NCI-H2196 treated with DMSO at 0.1 percent for 48 hours (cell line): ENCODE data around the gene TP53I3.
A peak's percentile ranks its signal among the peaks of the same experiment; 100 is the strongest.
"Not testable (repeated sequence)": the region's sequence is repeated elsewhere in the genome, so short reads cannot be mapped to it uniquely, and the experiment has no call there.

ENCODE experiments used
- DNase-seq: peaks from one replicate; lab custom pipeline; 2025; ENCODE audit not compliant: unreplicated experiment; lab: John Stamatoyannopoulos, UW

TP53I3 gene

GRCh38 chr2:24100732-24101131 is 16.1 kb upstream of the TP53I3 start:
- DNase-seq = not testable (repeated sequence)

GRCh38 chr2:24095171-24095677 is 10.6 kb upstream of the TP53I3 start:
- not testable (repeated sequence) for DNase-seq

DNA sequence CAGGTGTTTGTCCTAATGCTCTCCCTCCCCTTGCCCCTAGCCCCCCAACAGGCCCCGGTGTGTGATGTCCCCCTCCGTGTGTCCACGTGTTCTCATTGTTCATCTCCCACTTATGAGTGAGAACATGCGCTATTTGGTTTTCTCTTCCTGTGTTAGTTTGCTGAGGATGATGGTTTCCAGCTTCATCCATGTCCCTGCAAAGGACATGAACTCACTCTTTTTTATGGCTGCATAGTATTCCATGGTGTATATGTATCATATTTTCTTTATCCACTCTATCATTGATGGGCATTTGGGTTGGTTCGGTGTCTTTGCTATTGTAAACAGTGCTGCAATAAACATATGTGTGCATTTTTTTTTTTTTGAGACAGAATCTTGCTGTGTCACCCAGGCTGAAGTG is 8.6 kb upstream of the TP53I3 start:
- not testable (repeated sequence) for DNase-seq

DNA sequence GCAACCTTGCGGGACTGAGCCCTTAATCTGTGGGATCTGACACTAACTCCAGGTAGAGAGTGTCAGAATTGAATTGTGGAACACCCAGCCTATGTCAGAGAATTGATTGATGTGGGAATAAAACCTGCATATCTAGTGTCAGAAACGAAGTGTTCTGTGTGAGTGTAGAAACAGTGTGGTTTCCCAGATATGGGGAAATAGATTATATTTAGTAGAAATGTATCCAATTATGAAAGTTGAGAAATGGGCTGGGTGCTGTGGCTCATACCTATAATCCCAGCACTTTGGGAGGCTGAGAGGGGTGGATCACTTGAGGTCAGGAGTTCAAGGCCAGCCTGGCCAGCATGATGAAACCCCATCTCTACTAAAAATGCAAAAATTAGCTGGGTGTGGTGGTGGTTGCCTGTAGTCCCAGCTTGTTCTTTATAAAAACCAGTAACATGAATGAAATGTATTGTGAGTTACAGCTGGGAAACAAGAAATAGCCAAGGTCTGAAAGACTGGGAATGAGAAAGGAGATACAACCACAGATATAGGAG is 4.3 kb upstream of the TP53I3 start:
- DNase-seq = no peak

DNA sequence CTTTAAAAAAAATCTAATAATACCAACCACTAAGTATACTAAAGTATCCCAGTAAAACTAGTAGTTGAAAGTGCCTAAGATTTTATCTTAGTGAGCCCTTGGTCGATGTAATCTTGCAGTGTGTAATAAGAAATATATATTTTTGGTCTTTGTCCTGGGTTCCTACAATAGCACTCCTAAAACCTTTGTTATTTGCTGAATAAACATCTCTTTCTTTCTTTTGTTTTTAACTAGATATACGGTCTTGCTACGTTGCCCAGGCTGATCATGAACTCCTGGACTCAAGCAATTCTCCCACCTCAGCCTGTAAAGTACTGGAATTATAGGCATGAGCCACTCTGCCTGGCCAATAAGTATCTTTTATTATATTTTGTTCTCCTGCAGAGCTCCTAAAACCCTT is 2.4 kb upstream of the TP53I3 start:
- no peak for DNase-seq

DNA sequence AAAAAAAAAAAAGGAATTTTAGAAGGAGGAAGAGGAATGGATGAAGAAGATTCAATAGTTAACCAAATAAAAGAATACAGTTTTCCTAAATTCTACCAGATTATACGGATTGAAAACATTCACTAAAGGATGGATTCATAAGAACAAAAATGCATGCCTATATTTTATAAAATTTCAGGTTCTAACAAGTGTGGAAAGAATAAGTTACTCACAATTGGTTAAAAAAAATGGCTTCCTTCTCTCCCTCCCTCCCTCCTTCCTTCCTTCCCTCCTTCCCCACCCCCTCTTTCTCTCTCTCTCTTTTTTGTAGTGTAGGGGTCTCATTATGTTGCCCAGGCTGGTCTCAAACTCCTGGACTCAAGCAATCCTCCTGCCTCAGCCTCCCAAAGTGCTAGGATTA is 1.6 kb upstream of the TP53I3 start:
- no peak for DNase-seq

GRCh38 chr2:24085200-24085489 is 511 bp upstream of the TP53I3 start:
- DNase-seq = no peak

- peak; percentile 77 for DNase-seq
Measured at GRCh38 chr2:24083567-24084385, 858 bp downstream of the TP53I3 start.

- no peak for DNase-seq
Measured at GRCh38 chr2:24082787-24083566, 1.7 kb downstream of the TP53I3 start.

DNA sequence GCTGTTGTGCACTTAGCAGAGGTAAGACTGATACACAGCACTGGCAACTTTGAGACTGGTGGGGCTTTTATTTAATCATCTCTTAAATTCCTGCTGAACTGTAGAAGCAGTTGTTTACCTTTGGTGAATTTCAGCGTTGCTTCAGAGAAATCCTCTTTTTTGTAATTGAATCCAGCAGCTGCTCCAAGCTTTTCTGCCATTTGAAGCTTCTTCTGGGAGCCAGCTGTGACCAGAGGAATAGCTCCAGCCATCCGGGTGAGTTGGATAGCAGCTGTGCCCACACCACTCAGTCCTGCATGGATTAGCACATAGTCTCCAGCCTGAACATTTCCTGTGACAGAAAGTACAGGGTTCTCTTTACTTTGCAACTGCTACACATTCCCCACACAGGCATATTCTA is 3.9 kb downstream of the TP53I3 start:
- DNase-seq = peak; percentile 25

- no peak for DNase-seq
Measured at GRCh38 chr2:24077879-24078278, 6.8 kb downstream of the TP53I3 start.

GRCh38 chr2:24077535-24077877 is 7.1 kb downstream of the TP53I3 start:
- no peak for DNase-seq

- no peak for DNase-seq
Measured at GRCh38 chr2:24076849-24077534, 7.6 kb downstream of the TP53I3 start.

DNA sequence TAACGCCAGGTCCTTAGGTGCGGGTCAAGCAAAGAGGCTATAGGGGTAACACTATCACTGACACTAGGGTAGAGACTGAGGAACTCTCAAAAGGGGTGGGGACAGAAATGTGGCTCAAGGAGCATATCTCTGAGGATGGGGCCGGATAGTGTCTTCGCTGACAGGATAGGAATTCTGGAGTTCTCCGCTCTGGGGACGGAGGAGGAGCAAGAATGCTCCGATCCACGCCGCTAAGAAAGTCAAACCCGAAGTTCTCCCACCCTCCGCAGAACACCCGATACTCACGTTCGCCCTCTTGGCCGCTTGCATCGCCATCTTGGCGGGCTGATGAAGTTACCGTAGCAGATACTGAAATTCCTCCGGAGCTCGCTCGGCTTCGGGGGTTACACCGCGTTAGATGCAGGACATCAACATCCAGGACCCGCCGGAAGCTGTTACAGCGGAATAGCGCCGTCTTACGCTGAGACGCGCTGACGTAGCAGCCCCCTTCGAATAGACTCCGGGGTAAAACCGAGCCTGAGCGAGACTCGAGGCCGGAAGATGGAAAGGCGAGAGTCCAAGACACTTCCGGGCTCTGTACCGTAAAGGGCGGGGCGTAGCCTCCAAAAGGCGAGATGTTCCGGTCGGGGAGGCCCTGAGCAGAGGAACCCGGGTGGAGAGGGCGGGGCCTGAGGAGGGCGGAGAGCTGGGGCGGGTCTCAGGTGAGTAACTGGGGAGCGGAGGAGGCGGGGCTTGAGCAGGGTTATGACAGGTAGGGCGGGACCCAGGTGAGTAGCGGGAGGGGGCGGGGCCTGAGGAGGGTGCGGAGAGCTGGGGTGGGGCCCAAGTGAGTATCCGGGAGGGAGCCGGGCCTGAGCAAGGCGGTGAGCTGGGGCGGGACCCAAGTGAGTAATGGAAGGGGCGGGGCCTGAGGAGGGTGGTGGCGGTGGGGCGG is 8.5 kb downstream of the TP53I3 start, which contains the start of gene SF3B6:
SF3B6 (minus strand) TSS at position 412 of the 934 bp plus-strand sequence; CDS start at position 315, 97 bp downstream.
- peak; percentile 99 for DNase-seq

GRCh38 chr2:24075259-24075658 is 9.4 kb downstream of the TP53I3 start:
- no peak for DNase-seq

- DNase-seq = no peak
Measured at GRCh38 chr2:24073816-24074215, 10.8 kb downstream of the TP53I3 start.

GRCh38 chr2:24072259-24072658 is 12.4 kb downstream of the TP53I3 start:
- no peak for DNase-seq

GRCh38 chr2:24065341-24065740 is 19.3 kb downstream of the TP53I3 start:
- DNase-seq = no peak

GRCh38 chr2:24058564-24059271 is 25.9 kb downstream of the TP53I3 start:
- DNase-seq = no peak

DNA sequence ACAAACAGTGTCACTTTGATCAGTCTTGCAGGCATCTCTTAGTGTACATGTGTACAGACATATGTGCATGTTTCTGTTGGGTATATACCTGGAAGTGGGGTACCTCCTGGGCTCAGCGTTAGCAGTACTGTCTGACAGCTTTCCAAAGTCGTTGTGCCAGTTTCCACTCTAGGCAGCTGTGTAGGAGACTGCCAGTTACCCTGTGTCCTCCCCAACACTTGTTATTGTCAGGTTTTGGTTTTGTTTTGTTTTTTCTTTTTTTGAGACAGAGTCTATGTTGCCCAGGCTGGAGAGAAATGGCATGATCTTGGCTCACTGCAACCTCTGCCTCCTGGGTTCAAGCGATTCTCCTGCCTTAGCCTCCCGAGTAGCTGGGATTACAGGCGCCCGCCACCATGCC is 28.9 kb downstream of the TP53I3 start:
- DNase-seq = no peak
